HepG2 (cell line): ENCODE results near the gene FAM174C. TPM values are rescaled to one million over a fixed set of nuclear protein-coding genes. Genes with fewer than 3 reads are reported as not detected.
A peak's percentile ranks its signal among the peaks of the same experiment; 100 is the strongest.

ENCODE experiments used
- AGO1 ChIP-seq: fragments of 200-400 bp; formaldehyde crosslinking; IDR thresholded peaks from 2 replicates; pipeline ENCODE4 v1.6.1; 2017; ENCODE audit warnings: mild to moderate bottlenecking, low read depth, low read length, moderate library complexity; ENCODE audit not compliant: poor library complexity, severe bottlenecking
- HNRNPH1 ChIP-seq: fragments of 200-400 bp; formaldehyde crosslinking; optimal IDR thresholded peaks from 2 replicates; pipeline ENCODE3; 2017; ENCODE audit warnings: mild to moderate bottlenecking, low read depth, low read length
- KMT2A ChIP-seq: sonication (generic); formaldehyde crosslinking; IDR thresholded peaks from 2 replicates; pipeline ENCODE4 v1.4.0; 2020; ENCODE audit warnings: missing genetic modification reagents
- NR2F2 ChIP-seq: IDR thresholded peaks from 2 replicates; pipeline ENCODE4 v1.6.1; 2012; ENCODE audit warnings: low read depth, inconsistent platforms, borderline replicate concordance
- PCBP1 ChIP-seq: fragments of 200-400 bp; formaldehyde crosslinking; IDR thresholded peaks from 2 replicates; pipeline ENCODE4 v1.6.1; 2017; ENCODE audit warnings: mild to moderate bottlenecking, low read depth, low read length, borderline replicate concordance
- POLR2A ChIP-seq, 2 experiments: IDR thresholded peaks; 2 replicates each; pipeline ENCODE4 v1.6.1; 2011; ENCODE audit warnings: low read depth in 2 of 2, low read length in 2 of 2, mild to moderate bottlenecking in 1 of 2, moderate library complexity in 1 of 2; ENCODE audit not compliant: insufficient read depth in 1 of 2
- POLR2AphosphoS5 ChIP-seq: IDR thresholded peaks from 2 replicates; pipeline ENCODE4 v1.6.1; 2012; ENCODE audit warnings: low read depth, low read length
- RBM22 ChIP-seq: fragments of 200-400 bp; formaldehyde crosslinking; optimal IDR thresholded peaks from 2 replicates; pipeline ENCODE3; 2017; ENCODE audit warnings: mild to moderate bottlenecking, low read length, moderate library complexity
- RORA ChIP-seq: sonication (generic); formaldehyde crosslinking; IDR thresholded peaks from 2 replicates; pipeline ENCODE4 v1.5.0; 2020; ENCODE audit warnings: mild to moderate bottlenecking, missing genetic modification reagents, moderate library complexity
- ZBTB33 ChIP-seq: sonication (generic); formaldehyde crosslinking; IDR thresholded peaks from 2 replicates; pipeline ENCODE4 v1.4.0; 2020; ENCODE audit warnings: missing genetic modification reagents
- ZBTB38 ChIP-seq: sonication (generic); formaldehyde crosslinking; IDR thresholded peaks from 2 replicates; pipeline ENCODE4 v1.5.1; 2020; ENCODE audit warnings: mild to moderate bottlenecking, missing genetic modification reagents
- ZBTB7B ChIP-seq: sonication (generic); formaldehyde crosslinking; IDR thresholded peaks from 2 replicates; pipeline ENCODE4 v1.4.0; 2020; ENCODE audit warnings: missing genetic modification reagents
- ZKSCAN1 ChIP-seq: fragments of 150-350 bp; IDR thresholded peaks from 2 replicates; pipeline ENCODE4 v1.6.1; 2014; ENCODE audit warnings: low read length
- ZNF292 ChIP-seq: sonication (generic); formaldehyde crosslinking; IDR thresholded peaks from 2 replicates; pipeline ENCODE4 v1.8.1; 2022; ENCODE audit warnings: mild to moderate bottlenecking, low read depth, missing genetic modification reagents, borderline replicate concordance
- polyA plus RNA-seq, 8 experiments: library from polyadenylated mRNA; depleted of rRNA in 3 of 8; stranded (reverse) in 7 of 8; unstranded in 1 of 8; fragments of >200 nt; fragmentation: Illumina TruSeq in 4 of 8; extraction: Trizol in 4 of 8; gene quantifications; 2 replicates each; pipeline versions ENCODE4 v1.2.1 to v1.2.3, GENCODE V29; 2011 to 2016; ENCODE audit warnings: low read depth in 4 of 8, missing spikeins in 1 of 8, mixed read lengths in 1 of 8; ENCODE audit not compliant: insufficient read depth in 1 of 8
- total RNA-seq, 5 experiments: library from RNA; depleted of rRNA; stranded (reverse); fragments of >200 nt; fragmentation: Illumina TruSeq; extraction: Trizol; gene quantifications; 2 replicates each; pipeline ENCODE4 v1.2.3, GENCODE V29; 2016; ENCODE audit warnings: low read depth in 1 of 5
- TF ChIP-seq, protein P1 (sequence below): sonication (generic); formaldehyde crosslinking; IDR thresholded peaks from 2 replicates; pipeline ENCODE4 v1.5.1; 2020; ENCODE audit warnings: mild to moderate bottlenecking, missing genetic modification reagents, moderate library complexity
- TF ChIP-seq, protein P2 (sequence below): sonication (generic); formaldehyde crosslinking; IDR thresholded peaks from 2 replicates; pipeline ENCODE4 v1.8.1; 2023; ENCODE audit warnings: missing genetic modification reagents, mild to moderate bottlenecking, borderline replicate concordance
- TF ChIP-seq, protein P3 (sequence below): sonication (generic); formaldehyde crosslinking; IDR thresholded peaks from 2 replicates; pipeline ENCODE4 v1.5.1; 2020; ENCODE audit warnings: missing genetic modification reagents, mild to moderate bottlenecking, borderline replicate concordance

Gene FAM174C
- total and polyA plus RNA-seq, 2 of the 13 experiments (the other 11 are each of a cell fraction or from before 2014, with no cell fraction given), result 19.5 to 31.3 TPM

GRCh38 chr19:1256646-1257474, 18.5 kb upstream of the FAM174C start (continued):
- TF ChIP-seq, protein P1, sequence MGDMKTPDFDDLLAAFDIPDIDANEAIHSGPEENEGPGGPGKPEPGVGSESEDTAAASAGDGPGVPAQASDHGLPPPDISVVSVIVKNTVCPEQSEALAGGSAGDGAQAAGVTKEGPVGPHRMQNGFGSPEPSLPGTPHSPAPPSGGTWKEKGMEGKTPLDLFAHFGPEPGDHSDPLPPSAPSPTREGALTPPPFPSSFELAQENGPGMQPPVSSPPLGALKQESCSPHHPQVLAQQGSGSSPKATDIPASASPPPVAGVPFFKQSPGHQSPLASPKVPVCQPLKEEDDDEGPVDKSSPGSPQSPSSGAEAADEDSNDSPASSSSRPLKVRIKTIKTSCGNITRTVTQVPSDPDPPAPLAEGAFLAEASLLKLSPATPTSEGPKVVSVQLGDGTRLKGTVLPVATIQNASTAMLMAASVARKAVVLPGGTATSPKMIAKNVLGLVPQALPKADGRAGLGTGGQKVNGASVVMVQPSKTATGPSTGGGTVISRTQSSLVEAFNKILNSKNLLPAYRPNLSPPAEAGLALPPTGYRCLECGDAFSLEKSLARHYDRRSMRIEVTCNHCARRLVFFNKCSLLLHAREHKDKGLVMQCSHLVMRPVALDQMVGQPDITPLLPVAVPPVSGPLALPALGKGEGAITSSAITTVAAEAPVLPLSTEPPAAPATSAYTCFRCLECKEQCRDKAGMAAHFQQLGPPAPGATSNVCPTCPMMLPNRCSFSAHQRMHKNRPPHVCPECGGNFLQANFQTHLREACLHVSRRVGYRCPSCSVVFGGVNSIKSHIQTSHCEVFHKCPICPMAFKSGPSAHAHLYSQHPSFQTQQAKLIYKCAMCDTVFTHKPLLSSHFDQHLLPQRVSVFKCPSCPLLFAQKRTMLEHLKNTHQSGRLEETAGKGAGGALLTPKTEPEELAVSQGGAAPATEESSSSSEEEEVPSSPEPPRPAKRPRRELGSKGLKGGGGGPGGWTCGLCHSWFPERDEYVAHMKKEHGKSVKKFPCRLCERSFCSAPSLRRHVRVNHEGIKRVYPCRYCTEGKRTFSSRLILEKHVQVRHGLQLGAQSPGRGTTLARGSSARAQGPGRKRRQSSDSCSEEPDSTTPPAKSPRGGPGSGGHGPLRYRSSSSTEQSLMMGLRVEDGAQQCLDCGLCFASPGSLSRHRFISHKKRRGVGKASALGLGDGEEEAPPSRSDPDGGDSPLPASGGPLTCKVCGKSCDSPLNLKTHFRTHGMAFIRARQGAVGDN (CRISPR knock-in tag), result peak; percentile 35; the same call in 1 of the 2 replicates
- no peak for TF ChIP-seq ZKSCAN1
- peak; percentile 17 for TF ChIP-seq AGO1
- no peak for TF ChIP-seq ZNF292
- no peak for TF ChIP-seq RORA (CRISPR knock-in tag)
- TF ChIP-seq PCBP1, result 0 out of 2 replicates have a peak, but pooled peaks have one; percentile 9
- no peak for TF ChIP-seq HNRNPH1
- TF ChIP-seq, protein P2, sequence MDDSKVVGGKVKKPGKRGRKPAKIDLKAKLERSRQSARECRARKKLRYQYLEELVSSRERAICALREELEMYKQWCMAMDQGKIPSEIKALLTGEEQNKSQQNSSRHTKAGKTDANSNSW, result no peak
- TF ChIP-seq, protein P3, sequence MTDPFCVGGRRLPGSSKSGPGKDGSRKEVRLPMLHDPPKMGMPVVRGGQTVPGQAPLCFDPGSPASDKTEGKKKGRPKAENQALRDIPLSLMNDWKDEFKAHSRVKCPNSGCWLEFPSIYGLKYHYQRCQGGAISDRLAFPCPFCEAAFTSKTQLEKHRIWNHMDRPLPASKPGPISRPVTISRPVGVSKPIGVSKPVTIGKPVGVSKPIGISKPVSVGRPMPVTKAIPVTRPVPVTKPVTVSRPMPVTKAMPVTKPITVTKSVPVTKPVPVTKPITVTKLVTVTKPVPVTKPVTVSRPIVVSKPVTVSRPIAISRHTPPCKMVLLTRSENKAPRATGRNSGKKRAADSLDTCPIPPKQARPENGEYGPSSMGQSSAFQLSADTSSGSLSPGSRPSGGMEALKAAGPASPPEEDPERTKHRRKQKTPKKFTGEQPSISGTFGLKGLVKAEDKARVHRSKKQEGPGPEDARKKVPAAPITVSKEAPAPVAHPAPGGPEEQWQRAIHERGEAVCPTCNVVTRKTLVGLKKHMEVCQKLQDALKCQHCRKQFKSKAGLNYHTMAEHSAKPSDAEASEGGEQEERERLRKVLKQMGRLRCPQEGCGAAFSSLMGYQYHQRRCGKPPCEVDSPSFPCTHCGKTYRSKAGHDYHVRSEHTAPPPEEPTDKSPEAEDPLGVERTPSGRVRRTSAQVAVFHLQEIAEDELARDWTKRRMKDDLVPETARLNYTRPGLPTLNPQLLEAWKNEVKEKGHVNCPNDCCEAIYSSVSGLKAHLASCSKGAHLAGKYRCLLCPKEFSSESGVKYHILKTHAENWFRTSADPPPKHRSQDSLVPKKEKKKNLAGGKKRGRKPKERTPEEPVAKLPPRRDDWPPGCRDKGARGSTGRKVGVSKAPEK (CRISPR knock-in tag), result no peak
- TF ChIP-seq NR2F2, result no peak
- TF ChIP-seq RBM22, result peak; percentile 32
- peak; percentile 70 for TF ChIP-seq ZBTB33 (CRISPR knock-in tag)
- peak in 1 of 2 experiments; percentile 54; a peak in 2 of 4 replicates for TF ChIP-seq POLR2A (IDR thresholded peaks at IDR 0.05; ENCODE audit: insufficient read depth in 1 of 2, low read depth in 2 of 2, low read length in 2 of 2)
- TF ChIP-seq ZBTB38, result peak; percentile 89
- peak; percentile 29; the same call in 1 of the 2 replicates for TF ChIP-seq ZBTB7B (CRISPR knock-in tag)
- peak; percentile 26; the same call in 1 of the 2 replicates for TF ChIP-seq POLR2AphosphoS5
- TF ChIP-seq KMT2A (CRISPR knock-in tag), result no peak
